Measurements from ENCODE around the gene JUN. TPM values are rescaled to one million over a fixed set of nuclear protein-coding genes. Genes with fewer than 3 reads are reported as not detected.

The JUN gene
- total RNA-seq, 2 experiments from 2014 or later = 51.4 to 53.2 TPM

GRCh38 chr1:58762806-58763205 is 21.0 kb downstream of the JUN start:
- CTCF ChIA-PET = interaction anchor here (0.9 to 1.2 kb wide), 3 partner anchors 15 to 179 kb away, joined by 3 read pairs; no protein-coding TSS in a partner anchor
- Mint-ChIP-seq H3K9me3 (no peaks in the 10 kb centered on the region), H3K36me3 (ENCODE audit: low read depth) (no peaks in the 10 kb centered on the region), H3K27ac (no peak overlapping the region), H3K4me1 (ENCODE audit: low read depth) (no peaks in the 10 kb centered on the region), H3K4me3 (no peak overlapping the region), H3K27me3 (no peaks in the 10 kb centered on the region)
- intact Hi-C loops (cut with micrococcal nuclease) = no loop called here
- no peak for TF ChIP-seq CTCF (IDR thresholded peaks at IDR 0.05)
- no peak for ATAC-seq
- no peak for DNase-seq
- POLR2A ChIA-PET = no interaction called here

- DNase-seq = peak; percentile 83
- no peak for TF ChIP-seq CTCF (IDR thresholded peaks at IDR 0.05)
- intact Hi-C loops (cut with micrococcal nuclease) = no loop called here
These were observed 28.4 kb downstream of the JUN start for GRCh38 chr1:58755468-58755872.

GRCh38 chr1:58754683-58755467 is 29.0 kb downstream of the JUN start:
- Mint-ChIP-seq H3K36me3 (ENCODE audit: low read depth) (peaks cover 16% of the 10 kb centered on the region), H3K9me3 (peaks cover 7% of the 10 kb centered on the region), H3K27ac (peak overlapping the region; percentile 88), H3K4me3 (no peak overlapping the region), H3K27me3 (no peaks in the 10 kb centered on the region), H3K4me1 (ENCODE audit: low read depth) (peaks cover 46% of the 10 kb centered on the region)
- DNase-seq = peak; percentile 18
- POLR2A ChIA-PET = interaction anchor here (0.6 to 3.0 kb wide), 3 partner anchors 28 to 58 kb away, joined by 3 to 16 read pairs (median 3); partner anchors contain the start of gene JUN
- CTCF ChIA-PET = interaction anchor here (0.7 to 5.6 kb wide), 8 partner anchors 14 to 944 kb away, joined by 3 to 30 read pairs (median 4); no protein-coding TSS in a partner anchor
- intact Hi-C loops (cut with micrococcal nuclease) = no loop called here
- no peak for TF ChIP-seq CTCF (IDR thresholded peaks at IDR 0.05)
- ATAC-seq = peak; percentile 7

More at GRCh38 chr1:58755468-58755872, 28.4 kb downstream of the JUN start:
- Mint-ChIP-seq H3K27me3 (no peaks in the 10 kb centered on the region), H3K4me1 (ENCODE audit: low read depth) (peaks cover 46% of the 10 kb centered on the region), H3K27ac (peak overlapping the region; percentile 88), H3K9me3 (peaks cover 7% of the 10 kb centered on the region), H3K4me3 (peak overlapping the region; percentile 31), H3K36me3 (ENCODE audit: low read depth) (peaks cover 16% of the 10 kb centered on the region)
- ChIA-PET POLR2A (interaction anchor here (0.6 to 3.0 kb wide), 8 partner anchors 18 to 283 kb away, joined by 3 to 16 read pairs (median 3); partner anchors contain the start of gene JUN), CTCF (interaction anchor here (0.9 to 5.6 kb wide), 8 partner anchors 13 to 944 kb away, joined by 3 to 30 read pairs (median 4); partner anchors contain the start of gene JUN)
- ATAC-seq = peak; percentile 94

- CTCF ChIA-PET = interaction anchor here (0.7 to 4.7 kb wide), 5 partner anchors 13 to 945 kb away, joined by 3 to 21 read pairs (median 5); no protein-coding TSS in a partner anchor
- Mint-ChIP-seq H3K27ac (peak overlapping the region; percentile 88), H3K36me3 (ENCODE audit: low read depth) (peaks cover 16% of the 10 kb centered on the region), H3K27me3 (no peaks in the 10 kb centered on the region), H3K4me3 (no peak overlapping the region), H3K4me1 (ENCODE audit: low read depth) (peaks cover 46% of the 10 kb centered on the region), H3K9me3 (peaks cover 7% of the 10 kb centered on the region)
- DNase-seq = no peak
- TF ChIP-seq CTCF (IDR thresholded peaks at IDR 0.05) = no peak
- ATAC-seq = no peak
- intact Hi-C loops (cut with micrococcal nuclease) = no loop called here
- POLR2A ChIA-PET = interaction anchor here (1.4 to 3.0 kb wide), 3 partner anchors 10 to 29 kb away, joined by 3 to 16 read pairs (median 4); partner anchors contain the start of gene JUN
These were observed 29.7 kb downstream of the JUN start for GRCh38 chr1:58754073-58754613.

Data from activated CD8-positive, alpha-beta T cell treated with anti-CD3 and anti-CD28 coated beads for 36 hours (primary cell).